GM23338 (cell line): ENCODE data around the gene NOTCH3. TPM values are rescaled to one million over a fixed set of nuclear protein-coding genes. Genes with fewer than 3 reads are reported as not detected.

ENCODE experiments used
- ATAC-seq: fragments of 200-7000 bp; cut with Tn5 transposase; 3 replicates; pipeline ENCODE4 v1.9.1; 2020
- DNase-seq: peaks from one replicate; pipeline ENCODE4 v3.0.0-alpha.2; 2015; ENCODE audit warnings: low spot score
- H2AFZ ChIP-seq: fragments of 200-600 bp; sonication (generic); 2 replicates; pipeline ENCODE4 v1.8.0; 2016; ENCODE audit warnings: antibody characterized with exemption, mild to moderate bottlenecking, moderate library complexity
- H3F3A ChIP-seq: fragments of 200-600 bp; sonication (generic); replicated peaks from 2 replicates; pipeline ENCODE4 v1.8.0; 2017; ENCODE audit warnings: antibody characterized with exemption, mixed run types, low read depth
- H3K27ac ChIP-seq: fragments of 200-600 bp; sonication (generic); 2 replicates; pipeline ENCODE4 v1.6.1; 2016; ENCODE audit warnings: low read depth
- H3K27me3 ChIP-seq: fragments of 200-600 bp; sonication (generic); 2 replicates; pipeline ENCODE4 v1.8.0; 2016; ENCODE audit warnings: mild to moderate bottlenecking, mixed run types, moderate library complexity; ENCODE audit not compliant: insufficient read depth
- H3K36me3 ChIP-seq: fragments of 200-600 bp; sonication (generic); 2 replicates; pipeline ENCODE4 v1.8.0; 2016; ENCODE audit warnings: mild to moderate bottlenecking; ENCODE audit not compliant: insufficient read depth
- H3K4me1 ChIP-seq: fragments of 200-600 bp; sonication (generic); 2 replicates; pipeline ENCODE4 v1.8.0; 2016; ENCODE audit warnings: mild to moderate bottlenecking, moderate library complexity; ENCODE audit not compliant: insufficient read depth
- H3K4me2 ChIP-seq: fragments of 200-600 bp; sonication (generic); 2 replicates; pipeline ENCODE4 v1.7.1; 2017; ENCODE audit warnings: mixed run types
- H3K4me3 ChIP-seq: fragments of 200-600 bp; sonication (generic); 2 replicates; pipeline ENCODE4 v1.6.1; 2016; ENCODE audit warnings: mixed run types
- H3K79me2 ChIP-seq: fragments of 200-600 bp; sonication (generic); replicated peaks from 2 replicates; pipeline ENCODE4 v1.8.0; 2017; ENCODE audit warnings: mild to moderate bottlenecking; ENCODE audit not compliant: insufficient read depth
- H3K9me2 ChIP-seq: fragments of 200-600 bp; sonication (generic); 2 replicates; pipeline ENCODE4 v1.8.0; 2017; ENCODE audit not compliant: insufficient read depth
- H4K20me1 ChIP-seq: fragments of 200-600 bp; sonication (generic); replicated peaks from 2 replicates; pipeline ENCODE4 v1.8.0; 2017; ENCODE audit warnings: mild to moderate bottlenecking; ENCODE audit not compliant: insufficient read depth
- H3K27ac Mint-ChIP-seq: 2 replicates; pipeline ENCODE4 v1.8.0; 2020; ENCODE audit warnings: inconsistent platforms, mild to moderate bottlenecking, moderate library complexity, mixed read lengths
- H3K27me3 Mint-ChIP-seq: 3 replicates; pipeline ENCODE4 v1.8.0; 2022; ENCODE audit warnings: low read depth, mild to moderate bottlenecking, moderate library complexity, mixed read lengths, inconsistent platforms; ENCODE audit not compliant: insufficient read depth, poor library complexity
- H3K36me3 Mint-ChIP-seq: 3 replicates; pipeline ENCODE4 v1.8.0; 2021; ENCODE audit warnings: low read depth, mild to moderate bottlenecking, inconsistent platforms, moderate library complexity, mixed read lengths
- H3K4me1 Mint-ChIP-seq: 3 replicates; pipeline ENCODE4 v1.8.0; 2020; ENCODE audit warnings: mild to moderate bottlenecking, inconsistent platforms, mixed read lengths
- H3K4me3 Mint-ChIP-seq: 3 replicates; pipeline ENCODE4 v1.8.0; 2021; ENCODE audit warnings: moderate library complexity, mild to moderate bottlenecking, inconsistent platforms, mixed read lengths
- H3K9me3 Mint-ChIP-seq: 3 replicates; pipeline ENCODE4 v1.8.0; 2020; ENCODE audit warnings: moderate library complexity, mild to moderate bottlenecking, inconsistent platforms, mixed read lengths
- EZH2 ChIP-seq: fragments of 200-600 bp; sonication (generic); IDR thresholded peaks from one replicate; pipeline ENCODE4 v1.8.0; 2017; ENCODE audit warnings: antibody characterized with exemption, mild to moderate bottlenecking, low read depth; ENCODE audit not compliant: unreplicated experiment
- EZH2phosphoT487 ChIP-seq: fragments of 200-600 bp; sonication (generic); IDR thresholded peaks from one replicate; pipeline ENCODE4 v1.8.1; 2018; ENCODE audit warnings: antibody characterized with exemption; ENCODE audit not compliant: unreplicated experiment
- JUNB ChIP-seq: IDR thresholded peaks from one replicate; pipeline ENCODE4 v1.6.1; 2016; ENCODE audit warnings: antibody characterized with exemption; ENCODE audit not compliant: unreplicated experiment
- POLR2AphosphoS5 ChIP-seq: IDR thresholded peaks from 2 replicates; pipeline ENCODE4 v1.6.1; 2016; ENCODE audit warnings: antibody characterized with exemption, low read depth
- REST ChIP-seq: IDR thresholded peaks from one replicate; pipeline ENCODE4 v1.6.1; 2018; ENCODE audit warnings: antibody characterized with exemption; ENCODE audit not compliant: unreplicated experiment
- STAT1 ChIP-seq: IDR thresholded peaks from one replicate; pipeline ENCODE4 v1.6.1; 2016; ENCODE audit warnings: antibody characterized with exemption; ENCODE audit not compliant: unreplicated experiment
- ZNF114 ChIP-seq: fragments of 250-450 bp; sonication (Bioruptor Pico); IDR thresholded peaks from 2 replicates; pipeline ENCODE4 v1.5.0; 2020; ENCODE audit warnings: mild to moderate bottlenecking, moderate library complexity
- ZNF331 ChIP-seq: fragments of 250-450 bp; sonication (Bioruptor Pico); IDR thresholded peaks from 2 replicates; pipeline ENCODE4 v1.5.0; 2020; ENCODE audit warnings: low read depth, mild to moderate bottlenecking, moderate library complexity
- polyA plus RNA-seq: library from polyadenylated mRNA; unstranded; fragments of >200 nt; fragmentation: Nextera tagmentation; extraction: Ambion mirVana; gene quantifications from 2 replicates; pipeline ENCODE4 v1.2.1, GENCODE V29; 2016
- total RNA-seq: library from RNA; depleted of rRNA; stranded (reverse); fragments of >200 nt; shearing (Covaris generic); gene quantifications from 2 replicates; pipeline ENCODE4 v1.2.3, GENCODE V29; 2014
- TF ChIP-seq, protein P1 (sequence below), 2 experiments: fragments of 200-600 bp in 1 of 2; sonication (generic) in 1 of 2; conservative IDR thresholded peaks; 2 replicates each; pipeline versions ENCODE4 v1.5.1 to v1.6.1; 2016 to 2017; ENCODE audit warnings: antibody characterized with exemption in 2 of 2, low read depth in 2 of 2, mild to moderate bottlenecking in 2 of 2, moderate library complexity in 1 of 2

NOTCH3 gene
- total and polyA plus RNA-seq, 2 experiments from 2014 or later: 24.3 to 172 TPM

DNA sequence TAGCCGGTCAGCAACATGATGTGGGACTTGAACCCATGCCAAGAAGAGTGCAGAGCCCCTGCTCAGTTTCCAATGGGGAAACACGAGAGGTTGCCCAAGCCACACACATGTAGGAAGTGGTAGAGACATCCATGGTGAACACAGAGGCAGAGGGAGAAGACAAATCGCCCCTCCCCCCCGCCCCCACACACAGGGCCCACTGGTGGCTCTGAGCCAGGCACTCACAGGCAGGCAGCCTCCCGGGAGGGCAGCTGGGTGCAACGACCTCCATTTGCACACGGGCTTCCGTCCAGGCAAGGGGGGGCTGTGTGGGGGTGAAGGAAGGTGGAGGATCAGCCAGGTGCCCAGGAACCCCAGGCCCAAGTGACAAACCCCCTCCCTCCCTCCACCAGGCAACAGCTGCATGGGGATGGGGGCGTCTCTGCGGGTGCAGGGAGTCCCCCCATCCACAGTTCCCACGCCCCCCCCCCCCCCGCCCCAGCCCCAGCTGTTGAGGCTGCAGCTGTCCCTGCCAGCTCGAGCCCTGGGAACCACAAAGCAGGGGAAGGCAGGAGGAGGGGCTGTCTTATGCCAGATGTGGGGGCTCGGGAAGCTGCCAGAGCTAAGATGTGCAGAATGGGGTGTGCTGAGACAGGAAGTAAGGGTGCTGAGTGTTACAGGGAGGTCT, 3.4 kb downstream of the NOTCH3 start:
- DNase-seq (no peak), ATAC-seq (no peak)
- Mint-ChIP-seq H3K4me1 (peaks cover 36% of the 10 kb centered on the region), H3K9me3 (no peaks in the 10 kb centered on the region; the same call in 2 of the 3 replicates), H3K27ac (no peak overlapping the region), H3K27me3 (peaks cover 23% of the 10 kb centered on the region), H3K36me3 (peaks cover 42% of the 10 kb centered on the region), H3K4me3 (peak overlapping the region; percentile 88)
- H3K4me3 ChIP-seq: no peak overlapping the region
- peaks cover 52% of the 10 kb centered on the region for H3K79me2 ChIP-seq
- no peak overlapping the region for H3K4me2 ChIP-seq
- peaks cover 19% of the 10 kb centered on the region for H3K4me1 ChIP-seq
- 0 out of 2 replicates have a peak overlapping the region, but pooled peaks have one; percentile 78 for H3K27ac ChIP-seq
- no peak overlapping the region for H2AFZ ChIP-seq
- peaks cover 22% of the 10 kb centered on the region for H4K20me1 ChIP-seq
- peaks cover 25% of the 10 kb centered on the region for H3F3A ChIP-seq
- H3K27me3 ChIP-seq: no peaks in the 10 kb centered on the region
- TF ChIP-seq, protein P1, sequence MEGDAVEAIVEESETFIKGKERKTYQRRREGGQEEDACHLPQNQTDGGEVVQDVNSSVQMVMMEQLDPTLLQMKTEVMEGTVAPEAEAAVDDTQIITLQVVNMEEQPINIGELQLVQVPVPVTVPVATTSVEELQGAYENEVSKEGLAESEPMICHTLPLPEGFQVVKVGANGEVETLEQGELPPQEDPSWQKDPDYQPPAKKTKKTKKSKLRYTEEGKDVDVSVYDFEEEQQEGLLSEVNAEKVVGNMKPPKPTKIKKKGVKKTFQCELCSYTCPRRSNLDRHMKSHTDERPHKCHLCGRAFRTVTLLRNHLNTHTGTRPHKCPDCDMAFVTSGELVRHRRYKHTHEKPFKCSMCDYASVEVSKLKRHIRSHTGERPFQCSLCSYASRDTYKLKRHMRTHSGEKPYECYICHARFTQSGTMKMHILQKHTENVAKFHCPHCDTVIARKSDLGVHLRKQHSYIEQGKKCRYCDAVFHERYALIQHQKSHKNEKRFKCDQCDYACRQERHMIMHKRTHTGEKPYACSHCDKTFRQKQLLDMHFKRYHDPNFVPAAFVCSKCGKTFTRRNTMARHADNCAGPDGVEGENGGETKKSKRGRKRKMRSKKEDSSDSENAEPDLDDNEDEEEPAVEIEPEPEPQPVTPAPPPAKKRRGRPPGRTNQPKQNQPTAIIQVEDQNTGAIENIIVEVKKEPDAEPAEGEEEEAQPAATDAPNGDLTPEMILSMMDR (conservative IDR thresholded peaks at IDR 0.05; ENCODE audit: low read depth in 2 of 2): no peak
- TF ChIP-seq REST (no peak), EZH2phosphoT487 (no peak), JUNB (no peak), STAT1 (no peak)
- no peaks in the 10 kb centered on the region for H3K9me2 ChIP-seq
- peaks cover 10% of the 10 kb centered on the region for H3K36me3 ChIP-seq

DNA sequence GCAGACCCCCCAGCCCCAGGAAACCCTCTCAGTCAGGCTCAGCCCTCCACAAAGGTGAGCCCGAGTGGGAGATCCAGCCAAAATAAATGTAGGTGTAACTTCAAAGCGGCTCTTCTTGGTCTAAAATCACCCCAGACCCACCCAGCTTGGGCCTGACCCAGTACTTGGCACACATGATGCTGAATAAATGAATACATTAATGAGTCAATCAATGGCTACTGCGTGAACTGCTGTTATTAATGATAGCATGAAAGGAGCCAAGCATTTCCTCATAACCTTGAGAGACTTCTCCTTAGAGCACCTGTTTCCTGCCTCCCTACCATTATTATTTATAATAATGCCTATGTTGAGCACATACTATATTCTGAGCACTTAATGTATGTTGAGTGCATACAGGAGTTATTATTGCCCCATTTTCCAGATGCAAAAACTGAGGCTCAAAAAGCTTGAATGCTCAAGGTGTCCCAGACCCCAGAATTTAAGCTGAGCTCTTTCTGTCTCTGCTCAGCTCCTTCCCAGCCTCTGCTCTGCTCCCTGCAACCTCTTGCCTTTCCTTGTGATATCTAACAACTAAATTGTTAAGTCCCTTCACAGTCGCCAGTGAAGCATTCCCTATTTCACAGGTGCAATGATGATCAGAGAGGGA, 4.3 kb downstream of the NOTCH3 start:
- Mint-ChIP-seq H3K27ac (peak overlapping the region; percentile 92), H3K36me3 (peaks cover 50% of the 10 kb centered on the region), H3K27me3 (peaks cover 21% of the 10 kb centered on the region), H3K9me3 (no peaks in the 10 kb centered on the region; the same call in 2 of the 3 replicates), H3K4me1 (peaks cover 36% of the 10 kb centered on the region), H3K4me3 (peak overlapping the region; percentile 88)
- Histone ChIP-seq H3K36me3 (peaks cover 10% of the 10 kb centered on the region), H3K4me1 (peaks cover 19% of the 10 kb centered on the region), H3F3A (peaks cover 25% of the 10 kb centered on the region), H3K4me3 (peak overlapping the region; percentile 66), H4K20me1 (peaks cover 23% of the 10 kb centered on the region), H3K27me3 (no peaks in the 10 kb centered on the region), H3K27ac (peak overlapping the region; percentile 78; the same call in 1 of the 2 replicates), H3K9me2 (no peaks in the 10 kb centered on the region), H3K79me2 (peaks cover 55% of the 10 kb centered on the region), H2AFZ (no peak overlapping the region), H3K4me2 (peak overlapping the region; percentile 79)
- DNase-seq: no peak
- ATAC-seq: no peak
- no peak for TF ChIP-seq REST
- TF ChIP-seq POLR2AphosphoS5: no peak
- TF ChIP-seq STAT1: no peak
- TF ChIP-seq, protein P1 (conservative IDR thresholded peaks at IDR 0.05; ENCODE audit: low read depth in 2 of 2): no peak
- no peak for TF ChIP-seq EZH2
- TF ChIP-seq ZNF331 (CRISPR knock-in tag): no peak
- no peak for TF ChIP-seq ZNF114 (CRISPR knock-in tag)
- TF ChIP-seq JUNB: no peak
- no peak for TF ChIP-seq EZH2phosphoT487
